HG02588 (cell line): ENCODE measurements around the gene COL24A1.
"Not testable (repeated sequence)": the region's sequence is repeated elsewhere in the genome, so short reads cannot be mapped to it uniquely, and the experiment has no call there.

Source experiments
- ATAC-seq: cut with Tn5 transposase; IDR thresholded peaks from one replicate; pipeline ENCODE4 v1.9.1; 2021; ENCODE audit warnings: mild to moderate bottlenecking, moderate library complexity; ENCODE audit not compliant: unreplicated experiment

The COL24A1 gene

GRCh38 chr1:86084998-86085397 lies 71.6 kb downstream of the COL24A1 start:
- no peak for ATAC-seq

GRCh38 chr1:86082183-86082582 lies 74.4 kb downstream of the COL24A1 start:
- ATAC-seq: no peak

- not testable (repeated sequence) for ATAC-seq
These were observed 84.1 kb downstream of the COL24A1 start for GRCh38 chr1:86072474-86072873.

- not testable (repeated sequence) for ATAC-seq
These were observed 84.7 kb downstream of the COL24A1 start for GRCh38 chr1:86071870-86072269.

GRCh38 chr1:86069757-86070145 lies 86.8 kb downstream of the COL24A1 start:
- ATAC-seq: no peak

GRCh38 chr1:86068841-86069756 lies 87.5 kb downstream of the COL24A1 start:
- ATAC-seq: no peak

- no peak for ATAC-seq
These were observed 88.3 kb downstream of the COL24A1 start for GRCh38 chr1:86068271-86068721.

GRCh38 chr1:86067626-86068025 lies 88.9 kb downstream of the COL24A1 start:
- no peak for ATAC-seq

GRCh38 chr1:86064899-86065298 lies 91.7 kb downstream of the COL24A1 start:
- no peak for ATAC-seq

- no peak for ATAC-seq
These were observed 92.9 kb downstream of the COL24A1 start for GRCh38 chr1:86063721-86064120.

GRCh38 chr1:86062453-86062852 lies 94.1 kb downstream of the COL24A1 start:
- ATAC-seq: no peak

- ATAC-seq: no peak
These were observed 95.0 kb downstream of the COL24A1 start for GRCh38 chr1:86061551-86061990.

- ATAC-seq: no peak
These were observed 102.2 kb downstream of the COL24A1 start for GRCh38 chr1:86054396-86054795.

GRCh38 chr1:86052948-86053698 lies 103.4 kb downstream of the COL24A1 start:
- ATAC-seq: no peak

GRCh38 chr1:86035101-86035500 lies 121.5 kb downstream of the COL24A1 start:
- ATAC-seq: no peak

- ATAC-seq: no peak
These were observed 126.4 kb downstream of the COL24A1 start for GRCh38 chr1:86030180-86030579.

- ATAC-seq: peak; percentile 71
These were observed 138.2 kb downstream of the COL24A1 start for GRCh38 chr1:86018283-86018923.

GRCh38 chr1:86016076-86016759 lies 140.4 kb downstream of the COL24A1 start:
- ATAC-seq: no peak

GRCh38 chr1:86015375-86015774 lies 141.2 kb downstream of the COL24A1 start:
- no peak for ATAC-seq

GRCh38 chr1:86000601-86001000 lies 156.0 kb downstream of the COL24A1 start:
- no peak for ATAC-seq
